ENCODE data around the gene GABRG3.

DNA sequence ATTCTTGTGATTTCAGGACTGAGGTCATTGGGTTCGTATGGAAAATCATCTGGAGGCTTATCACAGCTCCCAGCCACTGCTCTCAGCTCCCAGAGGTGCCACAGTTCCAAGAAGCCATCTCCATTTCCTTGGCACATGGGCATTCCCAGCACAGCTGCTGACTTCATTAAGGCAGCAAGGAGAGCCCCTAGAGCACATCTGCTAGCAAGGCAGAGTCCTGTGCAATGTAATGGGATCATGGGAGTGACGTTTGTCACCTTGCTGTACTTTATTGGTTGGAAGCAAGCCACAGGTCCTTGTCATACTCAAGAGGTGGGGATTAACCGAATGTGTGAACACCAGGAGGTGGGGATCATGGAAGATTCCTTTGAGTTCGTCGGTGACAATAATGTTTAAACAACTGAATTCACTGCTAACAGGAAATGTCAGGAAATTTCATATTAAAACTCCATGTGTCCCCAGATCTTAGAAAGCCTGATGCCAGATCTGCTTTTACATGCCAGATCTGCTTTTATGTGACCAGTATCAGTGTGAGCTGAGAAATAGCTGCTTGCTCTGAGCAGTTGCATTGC, 148.8 kb downstream of the GABRG3 start:
- TF ChIP-seq FOSL1 (IDR thresholded peaks at IDR 0.05; ENCODE audit: low read depth): no peak
- TF ChIP-seq, protein P1, sequence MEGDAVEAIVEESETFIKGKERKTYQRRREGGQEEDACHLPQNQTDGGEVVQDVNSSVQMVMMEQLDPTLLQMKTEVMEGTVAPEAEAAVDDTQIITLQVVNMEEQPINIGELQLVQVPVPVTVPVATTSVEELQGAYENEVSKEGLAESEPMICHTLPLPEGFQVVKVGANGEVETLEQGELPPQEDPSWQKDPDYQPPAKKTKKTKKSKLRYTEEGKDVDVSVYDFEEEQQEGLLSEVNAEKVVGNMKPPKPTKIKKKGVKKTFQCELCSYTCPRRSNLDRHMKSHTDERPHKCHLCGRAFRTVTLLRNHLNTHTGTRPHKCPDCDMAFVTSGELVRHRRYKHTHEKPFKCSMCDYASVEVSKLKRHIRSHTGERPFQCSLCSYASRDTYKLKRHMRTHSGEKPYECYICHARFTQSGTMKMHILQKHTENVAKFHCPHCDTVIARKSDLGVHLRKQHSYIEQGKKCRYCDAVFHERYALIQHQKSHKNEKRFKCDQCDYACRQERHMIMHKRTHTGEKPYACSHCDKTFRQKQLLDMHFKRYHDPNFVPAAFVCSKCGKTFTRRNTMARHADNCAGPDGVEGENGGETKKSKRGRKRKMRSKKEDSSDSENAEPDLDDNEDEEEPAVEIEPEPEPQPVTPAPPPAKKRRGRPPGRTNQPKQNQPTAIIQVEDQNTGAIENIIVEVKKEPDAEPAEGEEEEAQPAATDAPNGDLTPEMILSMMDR (IDR thresholded peaks at IDR 0.05 in 2 of 3, conservative IDR thresholded peaks at IDR 0.05 in 1 of 3; ENCODE audit: borderline replicate concordance in 1 of 3, insufficient read depth in 1 of 3, low read depth in 2 of 3, low read length in 2 of 3): no peak
- no peak for TF ChIP-seq CBX3 (IDR thresholded peaks at IDR 0.05; ENCODE audit: low read depth)
- no peak for TF ChIP-seq EZH2phosphoT487 (IDR thresholded peaks at IDR 0.05; ENCODE audit: borderline replicate concordance)
- no peak for TF ChIP-seq SRF (IDR thresholded peaks at IDR 0.05; ENCODE audit: low read depth)
- TF ChIP-seq POLR2AphosphoS5 (IDR thresholded peaks at IDR 0.05; ENCODE audit: low read depth, low read length): no peak
- TF ChIP-seq RAD21 (IDR thresholded peaks at IDR 0.05; ENCODE audit: low read depth): no peak
- TF ChIP-seq EZH2 (IDR thresholded peaks at IDR 0.05): no peak
- TF ChIP-seq POLR2A (IDR thresholded peaks at IDR 0.05; ENCODE audit: borderline replicate concordance, extremely low read depth, insufficient read depth, insufficient read length): no peak
- TF ChIP-seq EGR1 (IDR thresholded peaks at IDR 0.05; ENCODE audit: low read depth): no peak
- TF ChIP-seq, protein P2, sequence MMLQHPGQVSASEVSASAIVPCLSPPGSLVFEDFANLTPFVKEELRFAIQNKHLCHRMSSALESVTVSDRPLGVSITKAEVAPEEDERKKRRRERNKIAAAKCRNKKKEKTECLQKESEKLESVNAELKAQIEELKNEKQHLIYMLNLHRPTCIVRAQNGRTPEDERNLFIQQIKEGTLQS (IDR thresholded peaks at IDR 0.05): no peak
- TF ChIP-seq, protein P3, sequence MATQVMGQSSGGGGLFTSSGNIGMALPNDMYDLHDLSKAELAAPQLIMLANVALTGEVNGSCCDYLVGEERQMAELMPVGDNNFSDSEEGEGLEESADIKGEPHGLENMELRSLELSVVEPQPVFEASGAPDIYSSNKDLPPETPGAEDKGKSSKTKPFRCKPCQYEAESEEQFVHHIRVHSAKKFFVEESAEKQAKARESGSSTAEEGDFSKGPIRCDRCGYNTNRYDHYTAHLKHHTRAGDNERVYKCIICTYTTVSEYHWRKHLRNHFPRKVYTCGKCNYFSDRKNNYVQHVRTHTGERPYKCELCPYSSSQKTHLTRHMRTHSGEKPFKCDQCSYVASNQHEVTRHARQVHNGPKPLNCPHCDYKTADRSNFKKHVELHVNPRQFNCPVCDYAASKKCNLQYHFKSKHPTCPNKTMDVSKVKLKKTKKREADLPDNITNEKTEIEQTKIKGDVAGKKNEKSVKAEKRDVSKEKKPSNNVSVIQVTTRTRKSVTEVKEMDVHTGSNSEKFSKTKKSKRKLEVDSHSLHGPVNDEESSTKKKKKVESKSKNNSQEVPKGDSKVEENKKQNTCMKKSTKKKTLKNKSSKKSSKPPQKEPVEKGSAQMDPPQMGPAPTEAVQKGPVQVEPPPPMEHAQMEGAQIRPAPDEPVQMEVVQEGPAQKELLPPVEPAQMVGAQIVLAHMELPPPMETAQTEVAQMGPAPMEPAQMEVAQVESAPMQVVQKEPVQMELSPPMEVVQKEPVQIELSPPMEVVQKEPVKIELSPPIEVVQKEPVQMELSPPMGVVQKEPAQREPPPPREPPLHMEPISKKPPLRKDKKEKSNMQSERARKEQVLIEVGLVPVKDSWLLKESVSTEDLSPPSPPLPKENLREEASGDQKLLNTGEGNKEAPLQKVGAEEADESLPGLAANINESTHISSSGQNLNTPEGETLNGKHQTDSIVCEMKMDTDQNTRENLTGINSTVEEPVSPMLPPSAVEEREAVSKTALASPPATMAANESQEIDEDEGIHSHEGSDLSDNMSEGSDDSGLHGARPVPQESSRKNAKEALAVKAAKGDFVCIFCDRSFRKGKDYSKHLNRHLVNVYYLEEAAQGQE (IDR thresholded peaks at IDR 0.05; ENCODE audit: low read depth): no peak
- no peak for TF ChIP-seq TCF7L2 (IDR thresholded peaks at IDR 0.05; ENCODE audit: borderline replicate concordance, extremely low read depth, insufficient read depth, insufficient read length)
- TF ChIP-seq, protein P4, sequence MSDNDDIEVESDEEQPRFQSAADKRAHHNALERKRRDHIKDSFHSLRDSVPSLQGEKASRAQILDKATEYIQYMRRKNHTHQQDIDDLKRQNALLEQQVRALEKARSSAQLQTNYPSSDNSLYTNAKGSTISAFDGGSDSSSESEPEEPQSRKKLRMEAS (IDR thresholded peaks at IDR 0.05): no peak

All from HCT116 (cell line).